Prostate gland (tissue), 2 donors: Measurements from ENCODE around the gene TMEM178B.

Experiments used
- CTCF ChIP-seq, 4 experiments: fragments of 200-600 bp in 2 of 4; fragments of 450-650 bp in 2 of 4; sonication (generic) in 2 of 4; IDR thresholded peaks; 1 replicate in 3 of 4; 2 replicates in 1 of 4; pipeline ENCODE4 v1.5.1; 2016 to 2019; ENCODE audit warnings: antibody characterized with exemption in 4 of 4, mild to moderate bottlenecking in 2 of 4, moderate library complexity in 2 of 4
- POLR2A ChIP-seq: fragments of 450-650 bp; IDR thresholded peaks from one replicate; pipeline ENCODE4 v1.6.1; 2016; ENCODE audit warnings: antibody characterized with exemption, mild to moderate bottlenecking
- POLR2AphosphoS5 ChIP-seq: sonication (generic); formaldehyde crosslinking; IDR thresholded peaks from one replicate; pipeline ENCODE4 v1.6.1; 2017; ENCODE audit warnings: antibody characterized with exemption

- TF ChIP-seq POLR2A (no peak), CTCF (IDR thresholded peaks at IDR 0.05) (no peak), POLR2AphosphoS5 (no peak)
These were observed 316.5 kb downstream of the TMEM178B start for GRCh38 chr7:141390339-141390738.
